ENCODE results near the gene CCL27.

- TF ChIP-seq POLR2AphosphoS5 (IDR thresholded peaks at IDR 0.05; ENCODE audit: low read depth, low read length) (no peak), CTCF (IDR thresholded peaks at IDR 0.05) (no peak), TCF7L2 (IDR thresholded peaks at IDR 0.05; ENCODE audit: low read depth, low read length) (no peak), SIN3A (IDR thresholded peaks at IDR 0.05; ENCODE audit: borderline replicate concordance, insufficient read depth, low read depth, low read length) (no peak), REST (IDR thresholded peaks at IDR 0.05; ENCODE audit: insufficient read depth in 1 of 2, low read depth in 2 of 2, low read length in 1 of 2) (no peak)
Measured at GRCh38 chr9:34658461-34658860, 4.0 kb downstream of the CCL27 start.

All from Panc1 (cell line).